ENCODE data around the gene FKBP8. TPM values are rescaled to one million over a fixed set of nuclear protein-coding genes. Genes with fewer than 3 reads are reported as not detected.

Gene FKBP8
- total RNA-seq, 1 donor: 288 TPM

DNA sequence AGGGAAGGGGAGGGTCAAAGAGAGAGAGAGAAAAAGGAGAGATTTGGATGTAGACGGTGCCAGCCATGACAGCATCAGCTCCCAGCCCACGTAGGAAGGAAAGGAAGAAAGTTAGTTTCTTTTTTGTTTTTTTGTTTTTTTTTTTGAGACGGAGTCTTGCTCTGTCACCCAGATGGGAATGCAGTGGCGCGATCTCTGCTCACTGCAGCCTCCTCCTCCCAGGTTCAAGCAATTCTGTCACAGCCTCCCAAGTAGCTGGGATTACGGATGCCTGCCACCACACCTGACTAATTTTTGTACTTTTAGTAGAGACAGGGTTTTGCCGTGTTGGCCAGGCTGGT is 49.1 kb downstream of the FKBP8 start:
- H2AFZ ChIP-seq (ENCODE audit: low read length): no peak overlapping the region
- no peaks in the 10 kb centered on the region for H3K9me3 ChIP-seq (ENCODE audit: low read depth, low read length)
- H3K4me3 ChIP-seq (ENCODE audit: insufficient read depth, low read length): no peak overlapping the region
- H3K27ac ChIP-seq (ENCODE audit: low read depth, low read length): peak overlapping the region; percentile 81
- H3K79me2 ChIP-seq (ENCODE audit: insufficient read depth, low read length): peaks cover 99% of the 10 kb centered on the region
- peak overlapping the region; percentile 53 for H3K4me2 ChIP-seq (ENCODE audit: insufficient read depth, low read length)
- H3K4me1 ChIP-seq (ENCODE audit: insufficient read depth, low read length): peaks cover 23% of the 10 kb centered on the region
- DNase-seq (ENCODE audit: insufficient read length, low spot score, missing footprints): peak; percentile 90
- TF ChIP-seq, protein P1, sequence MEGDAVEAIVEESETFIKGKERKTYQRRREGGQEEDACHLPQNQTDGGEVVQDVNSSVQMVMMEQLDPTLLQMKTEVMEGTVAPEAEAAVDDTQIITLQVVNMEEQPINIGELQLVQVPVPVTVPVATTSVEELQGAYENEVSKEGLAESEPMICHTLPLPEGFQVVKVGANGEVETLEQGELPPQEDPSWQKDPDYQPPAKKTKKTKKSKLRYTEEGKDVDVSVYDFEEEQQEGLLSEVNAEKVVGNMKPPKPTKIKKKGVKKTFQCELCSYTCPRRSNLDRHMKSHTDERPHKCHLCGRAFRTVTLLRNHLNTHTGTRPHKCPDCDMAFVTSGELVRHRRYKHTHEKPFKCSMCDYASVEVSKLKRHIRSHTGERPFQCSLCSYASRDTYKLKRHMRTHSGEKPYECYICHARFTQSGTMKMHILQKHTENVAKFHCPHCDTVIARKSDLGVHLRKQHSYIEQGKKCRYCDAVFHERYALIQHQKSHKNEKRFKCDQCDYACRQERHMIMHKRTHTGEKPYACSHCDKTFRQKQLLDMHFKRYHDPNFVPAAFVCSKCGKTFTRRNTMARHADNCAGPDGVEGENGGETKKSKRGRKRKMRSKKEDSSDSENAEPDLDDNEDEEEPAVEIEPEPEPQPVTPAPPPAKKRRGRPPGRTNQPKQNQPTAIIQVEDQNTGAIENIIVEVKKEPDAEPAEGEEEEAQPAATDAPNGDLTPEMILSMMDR (IDR thresholded peaks at IDR 0.05; ENCODE audit: extremely low read depth, low read depth, low read length): no peak
- H3K36me3 ChIP-seq (ENCODE audit: insufficient read depth, low read length): no peaks in the 10 kb centered on the region
- H3K27me3 ChIP-seq (ENCODE audit: insufficient read depth, low read length): no peaks in the 10 kb centered on the region
- peaks cover 91% of the 10 kb centered on the region for H4K20me1 ChIP-seq (ENCODE audit: insufficient read depth, low read length)

DNA sequence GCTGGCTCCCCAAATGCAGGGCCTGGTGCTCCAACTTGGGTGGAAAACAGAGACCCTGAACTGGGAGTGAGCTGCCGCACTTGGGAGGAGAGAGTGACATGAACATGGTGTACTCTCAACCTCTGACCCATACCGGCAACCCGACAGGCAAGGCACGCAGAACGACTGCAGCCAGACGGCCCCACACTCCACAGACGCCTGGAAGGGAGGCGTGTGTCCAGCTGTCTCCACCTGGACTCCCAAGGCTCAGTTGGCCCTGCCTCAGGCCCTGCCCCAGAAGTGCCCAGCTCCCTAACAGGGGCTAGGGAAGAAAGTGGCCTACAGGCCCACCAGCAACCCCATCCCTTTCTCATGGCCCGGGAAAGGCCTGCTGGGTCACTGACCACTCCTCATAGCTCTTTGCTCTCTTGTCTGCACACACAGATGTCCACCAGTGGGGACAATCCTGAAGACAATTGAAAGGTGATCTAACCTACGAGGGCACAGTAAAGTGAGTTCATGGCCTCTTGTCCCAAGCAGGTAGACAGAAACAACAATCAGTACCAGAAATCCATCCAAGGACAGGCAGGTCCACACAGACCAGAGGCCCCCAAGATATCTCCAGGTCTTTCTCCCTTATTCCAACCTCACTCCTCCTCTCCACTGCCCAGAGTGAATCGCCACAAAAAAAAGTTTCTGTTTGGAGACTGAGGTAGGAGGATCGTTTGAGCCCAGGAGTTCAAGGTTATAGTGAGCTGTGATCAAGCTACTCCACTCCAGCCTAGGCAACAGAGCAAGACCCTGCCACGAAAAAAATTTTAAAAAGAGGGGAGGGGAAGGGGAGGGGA is 49.7 kb downstream of the FKBP8 start:
- H3K9me3 ChIP-seq (ENCODE audit: low read depth, low read length): no peaks in the 10 kb centered on the region
- no peak overlapping the region for H3K4me3 ChIP-seq (ENCODE audit: insufficient read depth, low read length)
- peak; percentile 71 for DNase-seq (ENCODE audit: insufficient read length, low spot score, missing footprints)
- H3K36me3 ChIP-seq (ENCODE audit: insufficient read depth, low read length): no peaks in the 10 kb centered on the region
- peaks cover 21% of the 10 kb centered on the region for H3K4me1 ChIP-seq (ENCODE audit: insufficient read depth, low read length)
- peak overlapping the region; percentile 81 for H3K27ac ChIP-seq (ENCODE audit: low read depth, low read length)
- TF ChIP-seq, protein P1 (IDR thresholded peaks at IDR 0.05; ENCODE audit: extremely low read depth, low read depth, low read length): no peak
- H3K27me3 ChIP-seq (ENCODE audit: insufficient read depth, low read length): no peaks in the 10 kb centered on the region
- peak overlapping the region; percentile 53 for H3K4me2 ChIP-seq (ENCODE audit: insufficient read depth, low read length)
- H4K20me1 ChIP-seq (ENCODE audit: insufficient read depth, low read length): peaks cover 92% of the 10 kb centered on the region
- no peak overlapping the region for H2AFZ ChIP-seq (ENCODE audit: low read length)
- H3K79me2 ChIP-seq (ENCODE audit: insufficient read depth, low read length): peaks cover 99% of the 10 kb centered on the region

DNA sequence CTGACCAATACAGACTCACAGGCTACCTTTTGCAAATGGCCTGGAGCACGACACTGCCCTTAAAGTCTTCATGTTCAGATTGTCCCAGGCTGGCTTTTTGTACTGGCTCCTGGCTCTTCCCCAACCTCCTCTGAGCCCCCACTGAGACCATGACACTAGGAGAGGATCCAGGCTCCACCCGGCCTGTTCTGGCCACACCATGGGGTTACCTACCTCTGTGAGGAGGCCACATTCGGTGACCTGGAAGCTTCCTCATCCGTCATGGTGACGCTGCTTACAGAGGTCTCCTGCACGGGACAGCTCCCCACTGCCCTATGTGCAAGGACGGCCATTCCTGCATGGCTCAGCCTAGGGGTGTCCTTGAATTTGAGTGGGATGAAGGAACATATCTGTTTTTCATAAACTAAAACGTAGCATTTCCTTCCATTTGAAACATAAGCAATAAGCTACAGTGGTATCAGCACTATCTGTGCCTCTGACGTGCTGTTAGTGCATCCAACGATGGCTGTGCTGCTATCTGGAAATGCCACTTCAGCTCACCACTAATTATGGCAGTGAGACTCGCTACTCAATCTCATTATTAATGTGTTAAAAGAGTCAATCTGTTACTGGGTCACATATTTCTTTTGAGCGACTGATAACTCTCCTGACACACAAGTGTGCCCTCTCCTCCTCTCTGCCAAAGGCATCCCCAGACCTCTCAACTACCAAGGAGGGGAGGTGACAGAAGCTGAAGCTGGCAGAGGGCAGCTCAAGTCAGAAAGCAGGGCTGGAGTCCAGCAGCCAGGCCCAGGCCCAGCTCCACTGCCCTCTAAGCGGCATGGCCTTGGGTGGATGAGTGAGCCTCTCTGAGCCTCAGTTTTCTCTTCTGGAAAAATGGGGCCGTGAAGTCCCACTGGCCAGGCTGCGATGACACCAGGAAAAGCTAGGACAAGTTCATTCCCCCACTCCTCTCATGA is 51.1 kb downstream of the FKBP8 start:
- H3K36me3 ChIP-seq (ENCODE audit: insufficient read depth, low read length): no peaks in the 10 kb centered on the region
- H3K27me3 ChIP-seq (ENCODE audit: insufficient read depth, low read length): no peaks in the 10 kb centered on the region
- H3K79me2 ChIP-seq (ENCODE audit: insufficient read depth, low read length): peaks cover 98% of the 10 kb centered on the region
- H3K4me3 ChIP-seq (ENCODE audit: insufficient read depth, low read length): no peak overlapping the region
- peaks cover 24% of the 10 kb centered on the region for H3K4me1 ChIP-seq (ENCODE audit: insufficient read depth, low read length)
- H2AFZ ChIP-seq (ENCODE audit: low read length): no peak overlapping the region
- H3K4me2 ChIP-seq (ENCODE audit: insufficient read depth, low read length): no peak overlapping the region
- no peaks in the 10 kb centered on the region for H3K9me3 ChIP-seq (ENCODE audit: low read depth, low read length)
- TF ChIP-seq, protein P1 (IDR thresholded peaks at IDR 0.05; ENCODE audit: extremely low read depth, low read depth, low read length): no peak
- no peak overlapping the region for H3K27ac ChIP-seq (ENCODE audit: low read depth, low read length)
- peak; percentile 77 for DNase-seq (ENCODE audit: insufficient read length, low spot score, missing footprints)
- peaks cover 93% of the 10 kb centered on the region for H4K20me1 ChIP-seq (ENCODE audit: insufficient read depth, low read length)

DNA sequence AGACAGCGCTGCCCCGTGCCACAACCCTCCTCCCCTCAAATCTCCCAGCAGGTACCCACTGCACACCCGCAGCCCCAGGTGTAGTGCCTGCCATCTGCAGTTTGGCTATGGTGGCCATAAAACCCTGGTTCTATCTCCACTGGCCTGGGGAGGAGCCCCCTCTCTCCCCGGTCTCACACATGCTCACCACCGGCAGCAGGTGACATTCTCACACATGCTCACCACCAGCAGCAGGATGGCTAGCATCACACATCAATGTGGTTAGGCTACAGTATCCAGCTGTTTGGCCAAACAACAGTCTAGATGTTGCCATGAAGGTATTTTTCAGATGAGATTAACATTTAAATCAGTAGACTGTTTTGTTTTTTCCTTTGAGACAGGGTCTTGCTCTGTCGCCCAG is 52.6 kb downstream of the FKBP8 start:
- peaks cover 92% of the 10 kb centered on the region for H4K20me1 ChIP-seq (ENCODE audit: insufficient read depth, low read length)
- no peaks in the 10 kb centered on the region for H3K36me3 ChIP-seq (ENCODE audit: insufficient read depth, low read length)

More for the DNA sequence above, 52.6 kb downstream of the FKBP8 start:
- Histone ChIP-seq H3K4me2 (ENCODE audit: insufficient read depth, low read length) (no peak overlapping the region), H3K4me1 (ENCODE audit: insufficient read depth, low read length) (peaks cover 30% of the 10 kb centered on the region), H3K27ac (ENCODE audit: low read depth, low read length) (no peak overlapping the region), H2AFZ (ENCODE audit: low read length) (no peak overlapping the region), H3K4me3 (ENCODE audit: insufficient read depth, low read length) (no peak overlapping the region), H3K9me3 (ENCODE audit: low read depth, low read length) (no peaks in the 10 kb centered on the region), H3K79me2 (ENCODE audit: insufficient read depth, low read length) (peaks cover 98% of the 10 kb centered on the region), H3K27me3 (ENCODE audit: insufficient read depth, low read length) (no peaks in the 10 kb centered on the region)
- TF ChIP-seq, protein P1 (IDR thresholded peaks at IDR 0.05; ENCODE audit: extremely low read depth, low read depth, low read length): no peak
- no peak for DNase-seq (ENCODE audit: insufficient read length, low spot score, missing footprints)
